Ishikawa (cell line): ENCODE data around the gene PLCH1.

ENCODE experiments used
- CEBPB ChIP-seq: IDR thresholded peaks from 2 replicates; pipeline ENCODE4 v1.6.1; 2012
- CREB1 ChIP-seq: IDR thresholded peaks from 2 replicates; pipeline ENCODE4 v1.6.1; 2012; ENCODE audit warnings: low read depth
- EGR1 ChIP-seq: IDR thresholded peaks from 2 replicates; pipeline ENCODE4 v1.6.1; 2012
- EP300 ChIP-seq: IDR thresholded peaks from 2 replicates; pipeline ENCODE4 v1.6.1; 2012; ENCODE audit warnings: borderline replicate concordance
- FOXM1 ChIP-seq: IDR thresholded peaks from 2 replicates; pipeline ENCODE4 v1.6.1; 2012; ENCODE audit warnings: low read depth, borderline replicate concordance
- MAX ChIP-seq: IDR thresholded peaks from 2 replicates; pipeline ENCODE4 v1.6.1; 2012
- NFIC ChIP-seq: IDR thresholded peaks from 2 replicates; pipeline ENCODE4 v1.6.1; 2012
- RAD21 ChIP-seq: IDR thresholded peaks from 2 replicates; pipeline ENCODE4 v1.6.1; 2012; ENCODE audit warnings: low read depth
- REST ChIP-seq: IDR thresholded peaks from 2 replicates; pipeline ENCODE4 v1.6.1; 2012; ENCODE audit warnings: low read depth, mild to moderate bottlenecking
- TAF1 ChIP-seq: IDR thresholded peaks from 2 replicates; pipeline ENCODE4 v1.6.1; 2012; ENCODE audit warnings: low read depth, mild to moderate bottlenecking
- TCF12 ChIP-seq: IDR thresholded peaks from 2 replicates; pipeline ENCODE4 v1.6.1; 2012; ENCODE audit warnings: low read depth
- TEAD4 ChIP-seq: IDR thresholded peaks from 2 replicates; pipeline ENCODE4 v1.6.1; 2012
- USF1 ChIP-seq: IDR thresholded peaks from 2 replicates; pipeline ENCODE4 v1.6.1; 2012
- YY1 ChIP-seq: IDR thresholded peaks from 2 replicates; pipeline ENCODE4 v1.6.1; 2012; ENCODE audit warnings: low read depth
- ZBTB7A ChIP-seq: IDR thresholded peaks from 2 replicates; pipeline ENCODE4 v1.6.1; 2012; ENCODE audit warnings: low read depth

Gene PLCH1

GRCh38 chr3:155757577-155757976 is 12.7 kb upstream of the PLCH1 start:
- TF ChIP-seq RAD21: no peak
- TF ChIP-seq MAX: no peak

- TF ChIP-seq REST (no peak), TEAD4 (no peak), EGR1 (no peak), RAD21 (peak; percentile 70), YY1 (no peak), TCF12 (no peak), USF1 (no peak), TAF1 (no peak), CREB1 (no peak)
These were observed 8.3 kb upstream of the PLCH1 start for GRCh38 chr3:155753038-155753639.

- TF ChIP-seq TEAD4 (no peak), USF1 (no peak), FOXM1 (no peak), NFIC (no peak), CREB1 (no peak), MAX (no peak), EP300 (no peak), YY1 (no peak), CEBPB (no peak), TAF1 (no peak), RAD21 (no peak), TCF12 (no peak), EGR1 (no peak), REST (no peak), ZBTB7A (no peak)
These were observed 3.9 kb upstream of the PLCH1 start for GRCh38 chr3:155748611-155749365.

- no peak for TF ChIP-seq USF1
- no peak for TF ChIP-seq TAF1
These were observed 3.0 kb upstream of the PLCH1 start for GRCh38 chr3:155747946-155748290.

DNA sequence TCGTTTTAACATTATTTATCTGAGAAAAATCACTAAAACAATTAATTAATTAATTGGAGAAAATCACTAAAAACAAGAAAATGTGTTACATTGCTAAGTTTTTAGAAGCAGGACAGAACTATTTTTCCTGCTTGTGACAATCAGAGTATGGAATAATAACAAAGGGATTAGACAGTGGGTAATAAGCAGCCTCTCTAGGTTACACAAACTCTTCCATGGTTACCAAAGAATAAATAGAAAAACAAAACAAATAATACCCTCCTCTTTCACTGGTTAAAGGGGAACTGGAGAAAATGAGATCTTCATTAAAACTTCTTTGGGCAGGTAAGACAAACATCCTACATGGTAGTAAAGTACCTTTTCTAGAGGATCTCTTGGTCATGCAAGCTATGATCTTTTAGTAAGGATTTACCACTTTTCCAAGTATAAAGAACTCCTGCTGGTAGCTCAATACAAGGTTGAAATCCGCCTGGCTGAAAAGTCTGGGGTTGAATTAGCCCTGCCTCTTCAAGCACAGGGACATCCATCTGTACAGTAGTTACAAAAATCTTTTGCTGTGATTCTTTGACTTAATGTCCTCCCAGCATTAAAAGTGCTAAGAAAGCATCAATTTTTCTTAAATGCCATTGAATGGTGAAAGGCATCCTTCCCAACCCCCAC is 2.5 kb upstream of the PLCH1 start:
- TF ChIP-seq TCF12 (no peak), YY1 (no peak), USF1 (no peak), MAX (no peak), REST (no peak), CEBPB (no peak), TEAD4 (no peak), TAF1 (no peak), FOXM1 (no peak), EGR1 (no peak), ZBTB7A (no peak), NFIC (no peak), EP300 (no peak), CREB1 (no peak), RAD21 (no peak)
